OCI-LY3 (cell line): ENCODE measurements around the gene DEFB131B.
"Not testable (repeated sequence)": the region's sequence is repeated elsewhere in the genome, so short reads cannot be mapped to it uniquely, and the experiment has no call there.

Experiments
- CTCF ChIP-seq: fragments of 200-600, 300-600 bp; sonication (generic); IDR thresholded peaks from 2 replicates; pipeline ENCODE4 v1.5.1; 2014; ENCODE audit warnings: antibody characterized with exemption, low read length, low read depth
- EZH2phosphoT487 ChIP-seq: fragments of 200-600 bp; shearing (Covaris generic); IDR thresholded peaks from 2 replicates; pipeline ENCODE4 v1.6.1; 2018; ENCODE audit warnings: antibody characterized with exemption, mixed run types, low read depth

- not testable (repeated sequence) for TF ChIP-seq CTCF, EZH2phosphoT487
Observed at GRCh38 chr11:71842720-71843119, 35.5 kb upstream of the DEFB131B start.
